GM12892 (cell line): ENCODE results near the gene TMOD3.

Experiments used
- POLR2A ChIP-seq: IDR thresholded peaks from 2 replicates; pipeline ENCODE4 v1.6.1; 2011; ENCODE audit warnings: low read depth, low read length, control low read depth
- POLR2AphosphoS5 ChIP-seq: IDR thresholded peaks from 2 replicates; pipeline ENCODE4 v1.6.1; 2011; ENCODE audit warnings: low read depth, low read length, control low read depth
- TAF1 ChIP-seq: IDR thresholded peaks from 2 replicates; pipeline ENCODE4 v1.6.1; 2011; ENCODE audit warnings: low read depth, mild to moderate bottlenecking, control low read depth, low read length, borderline replicate concordance

DNA sequence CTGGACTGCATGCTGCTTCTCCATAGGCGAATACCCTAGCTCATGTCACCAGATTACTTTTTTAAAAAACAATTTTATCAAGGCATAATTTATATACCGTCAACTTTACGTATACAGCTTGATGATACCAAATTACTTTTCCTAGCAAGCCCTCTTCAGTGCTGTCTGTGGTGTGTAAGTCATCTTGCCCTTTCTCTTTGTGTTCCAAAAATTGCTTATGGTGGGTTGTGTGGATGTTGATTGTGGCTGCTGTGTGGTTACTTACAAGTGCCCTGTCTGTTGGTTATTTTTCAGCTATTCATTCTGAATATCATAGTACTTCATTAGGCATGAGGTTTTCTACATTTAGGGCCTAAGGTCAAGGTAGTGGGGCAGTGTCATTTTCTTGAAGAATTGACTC, 12.8 kb downstream of the TMOD3 start:
- no peak for TF ChIP-seq POLR2AphosphoS5
- TF ChIP-seq TAF1, result no peak
- no peak for TF ChIP-seq POLR2A
